GM18870 (cell line): Measurements from ENCODE around the gene PAPPA.

Experiments used
- ATAC-seq: cut with Tn5 transposase; IDR thresholded peaks from one replicate; pipeline ENCODE4 v1.9.1; 2021; ENCODE audit warnings: moderate library complexity; ENCODE audit not compliant: unreplicated experiment

The PAPPA gene

DNA sequence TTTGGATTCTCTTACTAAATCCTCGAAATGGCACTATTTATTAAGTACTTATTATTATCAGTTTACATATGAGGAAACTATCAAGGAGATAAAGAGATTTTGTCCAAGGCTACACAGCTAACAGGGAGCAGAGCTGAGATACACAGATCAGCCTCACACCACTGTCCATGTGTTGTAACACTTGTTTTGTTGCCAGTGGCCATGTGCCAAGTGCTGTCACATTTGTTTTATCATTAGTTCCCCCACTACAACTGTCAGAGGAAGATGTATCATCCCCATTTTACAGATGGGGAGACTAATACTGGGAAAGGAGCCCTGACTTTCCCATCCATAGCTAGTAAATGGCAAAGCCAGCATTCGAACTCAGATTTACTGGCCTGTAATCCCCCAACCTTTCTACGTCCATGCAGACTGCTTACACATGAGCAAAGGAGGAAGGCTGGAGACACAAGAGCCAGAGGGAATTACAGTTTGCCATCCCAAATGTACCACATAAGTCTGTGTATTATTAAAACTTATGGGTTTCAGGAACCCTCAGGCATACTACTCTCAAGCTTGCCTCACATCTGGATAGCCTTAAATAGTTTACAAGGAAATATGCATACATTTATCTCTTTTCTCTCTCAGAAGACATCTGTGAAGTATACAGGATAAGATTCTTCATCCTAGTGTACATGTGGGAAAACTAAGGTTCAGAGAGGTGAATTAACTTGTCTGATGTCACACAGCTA lies 25.1 kb downstream of the PAPPA start:
- no peak for ATAC-seq

DNA sequence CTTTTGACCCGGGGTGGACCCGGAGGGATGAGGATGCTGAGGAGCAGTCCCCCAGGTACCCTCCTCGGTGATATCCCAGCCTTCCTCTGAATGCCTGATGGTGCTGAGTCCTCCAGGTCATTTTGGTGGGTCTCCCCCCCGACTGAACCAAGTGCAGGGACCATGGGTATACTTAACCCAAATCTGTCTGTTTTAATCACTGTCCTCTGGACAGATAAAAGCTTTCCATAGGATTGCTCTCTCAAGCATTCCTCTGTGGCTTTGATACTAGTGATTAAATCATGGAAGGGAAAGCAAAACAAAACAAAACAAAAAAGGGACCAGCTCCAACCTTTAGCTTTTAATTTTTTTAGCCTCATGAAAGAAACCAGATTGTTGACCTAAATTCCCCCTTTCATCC lies 26.0 kb downstream of the PAPPA start:
- ATAC-seq: no peak

DNA sequence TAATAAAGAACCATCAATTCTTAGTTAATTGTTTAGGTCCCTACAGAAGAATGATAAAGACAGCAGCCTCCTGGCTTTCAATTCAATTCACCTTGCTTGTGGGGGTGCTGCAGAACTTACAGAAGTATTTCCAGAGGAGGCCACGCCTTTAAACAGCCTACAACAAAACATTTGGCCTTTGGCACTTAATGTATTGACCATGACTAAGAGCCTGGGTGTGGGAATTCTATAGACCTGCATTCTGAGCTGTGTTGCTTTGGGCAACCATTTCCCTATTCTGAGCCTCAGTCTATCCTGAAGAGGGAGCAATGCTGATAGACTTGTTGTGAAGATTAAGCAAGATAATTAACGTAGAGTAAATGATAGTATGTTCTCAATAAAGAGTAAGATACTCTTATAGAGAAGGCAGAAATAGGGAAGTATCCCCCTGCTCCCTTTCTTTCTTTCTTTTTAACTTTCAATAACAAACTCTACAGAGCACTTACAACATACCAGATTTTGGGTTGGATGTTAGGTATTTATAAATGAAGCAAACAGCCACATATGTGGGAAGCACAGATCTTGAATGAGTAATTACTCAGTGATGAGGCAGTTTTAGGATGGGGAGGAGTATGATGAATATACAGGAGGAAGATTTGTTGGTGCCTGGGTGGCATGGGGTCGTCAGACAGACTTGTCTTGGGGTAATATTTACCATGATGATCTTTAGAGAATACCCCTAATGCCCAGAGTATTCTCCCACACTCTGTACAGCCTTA lies 28.4 kb downstream of the PAPPA start:
- ATAC-seq: no peak

DNA sequence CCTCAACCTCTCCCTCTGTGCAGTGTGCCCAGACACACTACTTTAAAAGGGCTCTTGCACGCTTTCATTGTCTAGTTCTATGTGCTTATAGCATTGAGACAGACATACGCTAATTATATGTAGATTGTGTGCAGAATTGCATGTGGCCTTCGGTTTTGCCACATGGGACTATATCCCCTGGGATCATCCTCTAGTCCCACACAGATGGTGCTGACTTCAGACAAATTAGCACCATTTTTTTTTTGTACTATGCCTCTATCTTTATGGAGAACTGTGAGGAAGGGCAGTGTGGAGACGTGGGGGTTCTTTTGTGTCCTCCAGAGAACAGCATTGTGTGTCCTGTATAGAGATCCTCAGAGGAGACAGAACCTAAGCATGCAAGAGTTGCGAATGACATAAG lies 29.3 kb downstream of the PAPPA start:
- no peak for ATAC-seq

DNA sequence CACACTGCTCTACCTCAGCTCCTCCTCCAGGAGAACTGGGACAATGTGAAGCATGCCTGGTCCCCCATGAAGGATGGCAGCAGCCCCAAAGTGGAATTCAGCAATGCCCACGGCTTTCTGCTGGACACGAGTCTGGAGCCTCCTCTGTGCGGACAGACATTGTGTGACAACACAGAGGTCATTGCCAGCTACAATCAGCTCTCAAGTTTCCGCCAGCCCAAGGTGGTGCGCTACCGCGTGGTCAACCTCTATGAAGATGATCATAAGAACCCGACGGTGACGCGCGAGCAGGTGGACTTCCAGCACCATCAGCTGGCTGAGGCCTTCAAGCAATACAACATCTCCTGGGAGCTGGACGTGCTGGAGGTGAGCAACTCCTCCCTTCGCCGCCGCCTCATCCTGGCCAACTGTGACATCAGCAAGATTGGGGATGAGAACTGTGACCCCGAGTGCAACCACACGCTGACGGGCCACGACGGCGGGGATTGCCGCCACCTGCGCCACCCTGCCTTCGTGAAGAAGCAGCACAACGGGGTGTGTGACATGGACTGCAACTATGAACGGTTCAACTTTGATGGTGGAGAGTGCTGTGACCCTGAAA lies 34.1 kb downstream of the PAPPA start:
- ATAC-seq: no peak

DNA sequence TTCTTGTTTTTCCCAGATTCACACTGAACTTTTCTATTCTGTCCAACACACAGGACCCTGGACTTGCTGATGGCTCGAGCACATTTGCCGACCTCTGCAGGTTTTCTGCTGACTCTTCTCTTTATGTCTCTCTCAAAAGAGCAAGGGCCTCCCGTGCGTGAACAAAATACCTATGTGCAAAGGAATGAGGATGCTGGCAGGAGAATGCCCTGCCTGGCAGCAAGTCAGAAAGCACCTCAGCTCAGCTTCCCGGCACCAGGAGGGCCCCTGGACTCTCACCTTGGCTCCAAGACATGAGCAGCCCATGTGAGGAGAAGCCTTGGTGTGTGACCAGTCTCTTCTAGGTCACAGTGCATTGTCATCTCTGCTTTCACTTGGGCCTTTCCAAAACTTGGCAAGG lies 36.1 kb downstream of the PAPPA start:
- ATAC-seq: no peak

DNA sequence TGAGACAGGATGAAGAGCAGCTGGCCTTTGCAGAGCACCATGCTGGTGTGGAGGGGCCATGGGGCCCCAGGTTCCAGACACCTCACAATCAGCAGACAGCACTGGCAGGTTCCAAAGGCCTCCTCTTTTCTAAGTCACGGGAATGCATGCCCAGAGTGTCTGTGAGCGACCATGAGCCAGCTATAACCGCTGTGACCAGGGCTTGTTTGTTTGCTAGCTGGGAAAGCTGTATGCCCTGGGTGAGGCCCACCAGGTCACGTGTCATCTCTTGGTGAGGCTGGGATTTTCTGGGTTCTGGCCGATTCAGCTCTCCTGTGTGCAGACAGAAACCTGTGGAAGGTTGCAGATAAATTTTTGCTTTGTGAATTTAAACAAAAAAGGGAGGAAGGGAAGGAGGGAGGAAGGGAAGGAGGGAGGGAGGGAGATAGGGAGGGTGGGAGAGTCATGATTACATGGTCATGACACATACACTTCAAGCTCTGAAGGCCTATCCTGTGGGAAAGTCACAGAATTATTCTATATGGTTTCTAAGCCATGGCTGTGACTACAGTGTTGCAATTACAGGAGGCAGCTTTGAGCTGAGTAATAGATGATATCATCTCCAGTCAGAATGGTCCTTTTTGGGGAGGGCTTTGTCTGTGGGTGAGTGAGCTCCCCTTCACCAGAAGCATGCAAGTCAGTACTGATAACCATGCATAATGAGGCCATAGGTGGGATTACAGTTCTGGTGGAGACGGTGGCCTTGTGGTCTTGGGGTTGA lies 37.2 kb downstream of the PAPPA start:
- ATAC-seq: no peak

DNA sequence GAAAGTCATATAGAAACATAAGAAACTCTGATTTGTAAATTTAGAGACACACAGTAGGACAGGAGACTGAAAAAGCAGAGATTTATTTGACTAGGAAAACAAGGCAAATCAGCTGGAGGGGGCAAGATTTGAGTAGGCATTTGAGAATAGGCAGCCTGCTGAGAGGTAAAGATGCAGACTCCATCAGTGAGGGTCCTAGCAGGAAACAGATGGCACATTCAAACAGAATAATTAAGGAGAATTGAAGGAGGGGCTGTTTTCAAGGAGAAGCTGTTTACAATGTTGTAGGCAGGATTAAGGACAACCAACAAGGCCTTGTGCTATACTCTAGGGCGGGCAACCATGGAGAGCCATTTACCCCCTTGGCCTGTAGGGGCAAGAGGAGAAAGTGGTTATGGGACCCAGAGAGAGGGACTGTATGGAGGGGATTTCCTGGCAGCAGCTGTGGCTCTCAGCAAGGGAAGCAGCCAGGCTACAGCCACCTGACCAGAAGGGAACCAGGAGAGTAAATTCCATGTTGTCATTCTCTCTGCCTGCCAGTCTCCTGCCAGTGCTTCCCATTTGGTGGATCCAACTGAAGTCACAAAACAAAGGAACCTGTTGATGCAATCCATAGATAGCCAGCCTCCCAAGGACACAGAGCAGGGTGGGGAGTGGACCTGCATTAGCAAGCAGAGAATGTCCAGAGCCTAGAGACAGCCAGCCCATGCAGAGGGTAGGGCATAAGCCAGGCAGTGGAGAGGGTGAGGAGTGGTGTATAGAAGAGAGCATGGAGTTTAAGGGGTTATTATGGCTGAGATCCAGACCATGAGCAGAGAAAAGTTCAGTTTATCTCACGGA lies 38.2 kb downstream of the PAPPA start:
- no peak for ATAC-seq

DNA sequence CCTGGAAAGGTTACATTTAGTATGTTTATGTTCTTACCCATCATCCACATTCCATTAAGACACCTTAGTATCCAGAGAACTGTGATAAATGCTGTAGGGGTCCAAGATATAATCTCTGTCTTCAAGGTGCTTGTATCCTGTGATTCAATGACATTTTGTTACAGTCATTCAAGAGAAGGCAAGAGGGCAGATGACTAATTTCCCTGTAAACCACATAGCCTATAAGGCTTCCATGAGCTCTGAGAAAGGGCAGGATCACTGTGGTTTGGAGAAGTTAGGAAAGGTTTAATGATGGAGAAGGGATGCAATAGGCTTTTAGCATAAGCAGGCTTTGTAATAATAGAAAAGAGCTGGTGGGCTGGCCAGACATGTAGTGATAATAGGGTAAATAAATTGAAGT lies 40.0 kb downstream of the PAPPA start:
- ATAC-seq: no peak

DNA sequence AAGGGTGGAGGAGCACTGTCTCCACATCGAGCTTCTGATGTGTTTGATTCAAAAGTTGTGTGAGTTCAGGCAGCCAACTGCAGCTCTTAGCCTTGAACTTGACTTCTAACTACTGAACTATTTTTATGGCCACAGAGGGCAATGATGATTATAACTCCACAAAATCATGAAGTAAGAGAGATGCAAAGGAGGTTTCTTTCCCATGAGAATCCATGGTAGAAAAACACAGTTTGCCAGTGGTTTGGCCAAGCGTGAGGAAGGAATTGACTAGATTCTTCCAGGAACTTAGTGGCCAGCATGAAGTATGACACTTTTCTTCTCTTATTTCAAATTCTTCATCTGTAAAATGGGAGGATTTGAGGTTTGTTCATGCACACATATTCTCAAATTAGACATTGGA lies 43.2 kb downstream of the PAPPA start:
- no peak for ATAC-seq

DNA sequence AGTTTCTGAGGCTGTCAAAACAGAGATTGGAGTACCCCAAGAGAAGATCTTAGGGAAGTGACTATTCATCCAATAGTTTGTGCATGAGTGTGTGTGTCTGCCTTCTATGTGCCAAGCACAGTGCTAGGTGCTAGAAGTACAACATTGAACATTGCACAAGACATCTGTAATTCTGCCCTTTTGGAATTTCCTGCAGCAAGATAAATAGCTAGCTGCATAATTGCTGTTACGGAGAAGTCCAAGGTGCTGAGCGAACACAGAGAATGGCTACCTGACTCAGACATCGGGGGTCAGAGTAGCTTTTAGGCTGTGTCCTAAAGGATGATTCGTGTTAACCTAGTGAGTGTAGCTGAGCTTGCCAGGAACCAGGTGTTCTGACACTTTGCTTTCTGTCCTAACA lies 44.8 kb downstream of the PAPPA start:
- no peak for ATAC-seq

DNA sequence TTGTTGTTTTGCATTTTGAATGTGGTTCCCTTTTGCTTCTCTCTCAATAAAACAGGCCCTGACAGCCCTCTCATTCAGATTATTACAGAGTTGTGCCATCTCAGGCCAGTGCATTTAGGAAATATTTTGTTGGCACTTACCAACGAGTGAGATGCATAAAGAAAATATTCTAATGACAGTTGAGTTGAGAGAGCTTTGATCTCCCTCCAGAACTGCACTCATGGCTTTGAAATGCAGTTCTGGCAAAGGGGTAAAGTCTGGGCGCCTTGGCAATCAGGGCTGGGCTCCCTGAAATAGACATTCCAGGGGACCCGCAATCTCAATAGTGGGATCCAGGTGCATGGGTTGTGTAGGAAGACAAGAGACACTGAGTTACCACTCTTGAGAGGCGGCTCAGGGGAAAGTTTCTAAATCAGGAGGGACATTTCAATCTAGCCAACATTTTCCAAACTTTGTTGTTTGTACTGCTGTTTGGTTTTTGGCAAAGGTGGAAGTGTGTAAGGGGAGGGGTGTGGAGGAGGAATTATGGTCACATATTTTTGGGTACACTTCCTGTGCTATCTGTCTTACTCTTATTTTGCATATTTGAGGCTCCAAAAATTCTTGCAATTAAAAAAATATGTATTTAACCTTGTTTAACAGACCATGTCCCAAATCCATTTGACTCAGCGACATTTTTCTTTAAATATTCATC lies 48.8 kb downstream of the PAPPA start:
- ATAC-seq: no peak

DNA sequence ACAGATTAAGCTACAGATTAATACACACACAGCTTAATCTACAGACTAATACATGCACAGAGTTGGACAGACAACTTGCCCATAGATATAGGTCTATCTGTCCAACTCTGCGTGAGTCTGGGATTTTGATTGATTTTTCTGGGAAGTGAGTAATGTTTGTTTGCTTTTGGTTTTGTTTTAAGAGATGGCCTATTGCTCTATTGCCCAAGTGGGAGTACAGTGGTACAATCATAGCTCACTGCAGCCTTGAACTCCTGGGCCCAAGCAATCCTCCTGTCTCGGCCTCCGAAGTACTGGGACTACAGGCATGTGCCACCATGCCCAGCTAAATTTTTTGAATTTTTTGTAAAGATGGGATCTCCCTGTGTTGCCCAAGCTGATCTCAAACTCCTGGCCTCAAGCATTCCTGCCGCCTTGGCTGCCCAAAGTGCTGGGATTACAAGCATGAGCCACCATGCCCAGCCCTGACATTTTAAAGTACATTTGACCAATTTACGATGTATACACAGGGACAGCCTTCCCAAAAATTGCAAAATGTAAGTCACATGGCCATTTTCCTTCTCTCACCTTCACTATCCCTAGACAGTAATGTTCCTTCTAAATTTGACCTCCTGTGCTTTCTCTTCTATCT lies 50.8 kb downstream of the PAPPA start:
- no peak for ATAC-seq

DNA sequence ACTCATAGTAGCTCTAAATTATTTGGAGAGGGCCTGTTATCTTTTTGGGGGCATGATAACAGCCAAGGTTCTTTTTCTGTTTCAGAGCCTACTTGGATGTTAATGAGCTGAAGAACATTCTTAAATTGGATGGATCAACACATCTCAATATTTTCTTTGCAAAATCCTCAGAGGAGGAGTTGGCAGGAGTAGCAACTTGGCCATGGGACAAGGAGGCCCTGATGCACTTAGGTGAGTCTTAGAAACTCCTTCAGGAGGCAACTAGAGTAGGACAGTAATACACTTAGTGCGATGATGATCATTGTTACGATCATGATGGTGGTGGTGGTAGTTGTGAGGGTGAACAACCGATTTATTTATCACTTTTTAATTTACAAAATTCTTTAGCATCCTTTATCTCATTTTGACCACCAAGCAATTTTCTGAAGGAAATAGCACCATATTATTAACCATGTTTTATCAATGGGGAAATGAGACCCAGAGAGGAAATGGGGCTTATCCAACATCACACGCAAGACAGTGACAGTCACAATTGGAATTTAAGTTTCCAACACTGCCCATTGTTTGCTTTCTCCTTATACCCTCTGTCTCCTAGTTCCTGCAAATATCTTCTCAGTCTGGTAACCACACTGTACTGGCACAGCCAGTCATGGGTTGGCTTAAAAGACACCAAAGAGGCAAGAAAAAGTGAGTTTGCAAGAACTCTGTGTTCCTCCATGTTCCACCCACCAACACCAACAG lies 54.0 kb downstream of the PAPPA start:
- no peak for ATAC-seq

DNA sequence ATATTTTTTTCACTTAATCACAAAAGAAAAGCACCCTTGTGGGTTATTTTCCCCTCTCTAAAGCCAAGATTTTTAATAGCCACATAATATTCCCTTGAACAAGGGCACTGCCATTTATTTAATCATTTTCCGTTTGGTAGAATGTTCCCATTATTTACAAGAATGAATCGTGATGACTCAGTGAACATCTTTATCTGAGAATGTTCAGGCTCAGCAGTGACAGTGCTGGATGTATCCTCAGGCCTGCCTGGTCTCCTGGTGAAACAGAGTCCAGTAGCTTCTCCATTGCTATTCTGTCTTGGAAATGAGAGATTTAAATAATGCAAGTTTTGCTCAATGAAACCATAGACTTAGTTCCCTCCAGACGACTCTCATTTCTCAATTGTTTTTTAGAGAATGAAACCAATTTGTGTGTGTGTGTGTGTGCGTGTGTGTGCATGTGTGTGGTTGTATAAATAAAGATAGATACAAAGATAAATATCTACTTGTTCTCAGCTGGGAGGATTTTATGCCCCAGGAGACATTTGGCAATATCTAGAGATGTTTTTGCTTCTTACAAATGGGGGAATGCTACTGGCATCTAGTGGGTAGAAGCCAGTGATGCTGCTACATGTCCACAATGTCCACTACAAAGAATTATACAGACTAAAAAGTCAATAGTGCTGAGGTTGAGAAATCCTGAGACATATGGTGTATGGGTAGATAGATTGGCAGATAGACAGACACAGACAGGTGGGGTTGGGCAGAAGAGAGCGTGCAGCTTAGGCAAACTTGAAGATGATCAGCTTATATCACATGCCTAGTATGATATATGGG lies 55.0 kb downstream of the PAPPA start:
- ATAC-seq: no peak

DNA sequence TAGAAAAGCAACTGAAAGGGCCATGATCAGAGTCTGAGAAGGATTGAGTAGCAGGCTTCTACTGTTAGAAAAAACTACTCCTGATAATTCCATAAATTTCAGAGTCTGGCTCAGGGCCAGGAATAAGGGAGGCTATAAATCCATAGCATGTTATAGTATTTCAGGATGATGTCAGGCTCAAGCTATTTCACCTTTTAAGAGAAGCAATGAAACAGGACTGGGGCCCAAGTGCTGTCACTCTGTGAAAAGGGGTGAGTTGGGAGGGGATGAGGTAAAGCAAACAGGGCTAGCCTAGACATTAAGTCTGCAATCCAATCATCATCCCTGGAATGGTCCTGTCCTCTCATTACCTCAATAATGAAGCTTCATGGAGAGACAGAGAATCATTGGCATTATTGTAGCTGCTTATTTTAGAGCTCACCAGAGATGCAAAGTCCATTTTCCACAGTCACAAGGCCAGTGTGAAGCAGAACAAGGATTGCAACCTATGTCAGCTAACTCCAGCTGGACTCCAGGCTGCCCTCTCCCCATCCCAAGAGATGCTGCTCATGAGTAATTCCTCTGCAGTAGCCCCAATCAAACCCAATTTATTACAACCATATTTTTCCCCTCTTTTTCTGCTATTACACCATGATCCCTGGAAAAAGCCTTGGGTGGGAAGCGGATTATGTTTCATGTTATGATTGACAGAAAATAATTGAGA lies 56.0 kb downstream of the PAPPA start:
- ATAC-seq: no peak

DNA sequence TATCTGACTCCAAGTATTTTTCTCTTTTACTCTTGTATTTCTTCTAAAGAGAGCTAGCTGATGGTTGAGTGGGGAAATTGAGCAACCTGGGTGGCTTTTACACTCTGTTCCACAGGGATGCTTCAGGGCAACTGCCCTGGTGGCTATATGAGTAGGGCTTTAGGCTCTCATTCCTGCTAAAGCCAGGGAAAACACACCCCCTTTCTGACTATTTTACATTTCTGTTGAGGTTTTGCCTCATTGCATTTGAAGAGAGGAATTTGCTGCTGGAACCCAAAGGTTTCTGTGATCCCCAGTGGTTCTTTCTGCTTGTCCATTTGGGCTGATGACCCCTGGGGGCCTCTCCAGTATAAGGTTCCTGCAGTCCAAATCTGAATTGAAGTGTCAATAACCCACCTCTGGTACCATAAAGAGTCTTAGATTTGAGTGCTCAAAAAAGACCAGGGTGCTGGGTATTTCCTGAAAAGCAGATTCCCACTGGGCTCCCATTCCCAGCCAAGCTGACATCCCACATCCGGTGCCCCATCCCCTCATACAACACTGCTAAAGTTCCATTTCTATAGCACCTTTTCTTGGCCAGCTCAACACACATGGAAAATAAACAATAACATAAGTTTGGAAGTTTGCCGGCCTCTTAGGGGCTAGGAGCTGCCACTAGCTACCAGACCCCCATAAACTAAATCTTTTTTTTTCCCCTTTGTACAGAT lies 59.5 kb downstream of the PAPPA start:
- ATAC-seq: no peak
